H1 (cell line): Measurements from ENCODE around the gene CDADC1. TPM values are rescaled to one million over a fixed set of nuclear protein-coding genes. Genes with fewer than 3 reads are reported as not detected.

ENCODE experiments used
- CTCF ChIA-PET: fragments of 300-600 bp; sonication (Branson Sonifier 250); formaldehyde crosslinking; loops from one replicate; lab custom pipeline; 2021; ENCODE audit not compliant: partially characterized antibody; lab: Charles Lee
- POLR2A ChIA-PET: fragments of 300-600 bp; sonication (Branson Sonifier 250); formaldehyde crosslinking; loops from one replicate; lab custom pipeline; 2021; ENCODE audit warnings: inconsistent platforms; ENCODE audit not compliant: partially characterized antibody; lab: Charles Lee
- DNase-seq, 2 experiments: peaks; one replicate each; pipeline versions ENCODE4 v3.0.0 to v3.0.0-alpha.2; 2010 to 2022; ENCODE audit warnings: low spot score in 2 of 2, low read depth in 1 of 2, mixed read lengths in 1 of 2
- FAIRE-seq: peaks from 2 replicates; lab custom pipeline; 2011; peaks lifted over from hg19 to GRCh38; lab: Jason Lieb, UNC
- H2AFZ ChIP-seq: 2 replicates; pipeline ENCODE4 v1.8.1; 2012; ENCODE audit warnings: low read length, inconsistent platforms
- H2AK5ac ChIP-seq: 2 replicates; pipeline ENCODE4 v1.6.1; 2013; ENCODE audit warnings: low read depth, low read length
- H2BK120ac ChIP-seq: replicated peaks from 2 replicates; pipeline ENCODE3; 2013; ENCODE audit warnings: low read depth, low read length, inconsistent platforms
- H2BK12ac ChIP-seq: 2 replicates; pipeline ENCODE4 v1.6.1; 2013; ENCODE audit warnings: low read depth, low read length
- H2BK15ac ChIP-seq: 2 replicates; pipeline ENCODE4 v1.6.1; 2013; ENCODE audit warnings: low read length
- H2BK20ac ChIP-seq: 2 replicates; pipeline ENCODE4 v1.6.1; 2013; ENCODE audit warnings: low read length
- H2BK5ac ChIP-seq: 2 replicates; pipeline ENCODE4 v1.6.1; 2013; ENCODE audit warnings: low read depth, low read length
- H3K14ac ChIP-seq: 2 replicates; pipeline ENCODE4 v1.6.1; 2013; ENCODE audit warnings: inconsistent platforms; ENCODE audit not compliant: insufficient read length
- H3K18ac ChIP-seq: 2 replicates; pipeline ENCODE4 v1.6.1; 2013; ENCODE audit warnings: low read length; ENCODE audit errors: extremely low read depth
- H3K23ac ChIP-seq: 2 replicates; pipeline ENCODE4 v1.6.1; 2013; ENCODE audit warnings: inconsistent platforms; ENCODE audit not compliant: insufficient read length
- H3K23me2 ChIP-seq: 2 replicates; pipeline ENCODE4 v1.6.1; 2013; ENCODE audit warnings: low read depth, low read length
- H3K27ac ChIP-seq: 2 replicates; pipeline ENCODE4 v1.6.1; 2011; ENCODE audit warnings: low read depth, low read length, inconsistent platforms
- H3K27me3 ChIP-seq, 4 experiments: replicated peaks in 1 of 4; 1 replicate in 1 of 4; 2 replicates in 3 of 4; pipeline versions ENCODE4 v1.6.1 to v1.8.1; 2011 to 2013; ENCODE audit warnings: low read length in 3 of 4, mild to moderate bottlenecking in 3 of 4, inconsistent platforms in 2 of 4, mixed read lengths in 2 of 4, moderate library complexity in 1 of 4; ENCODE audit not compliant: control insufficient read depth in 3 of 4, insufficient read depth in 3 of 4; ENCODE audit errors: extremely low read depth in 1 of 4
- H3K36me3 ChIP-seq, 4 experiments: 2 replicates each; pipeline versions ENCODE4 v1.6.1 to v1.8.1; 2011 to 2013; ENCODE audit warnings: mild to moderate bottlenecking in 4 of 4, low read length in 3 of 4, moderate library complexity in 2 of 4, control low read depth in 1 of 4, inconsistent platforms in 1 of 4; ENCODE audit not compliant: insufficient read depth in 4 of 4, control insufficient read depth in 2 of 4
- H3K4ac ChIP-seq: replicated peaks from 2 replicates; pipeline ENCODE3; 2013; ENCODE audit warnings: low read length, low read depth, mixed read lengths, inconsistent platforms; ENCODE audit not compliant: insufficient read length
- H3K4me1 ChIP-seq, 4 experiments: replicated peaks in 1 of 4; 1 replicate in 1 of 4; 2 replicates in 3 of 4; pipeline versions ENCODE4 v1.6.1 to v1.8.1; 2011 to 2013; ENCODE audit warnings: low read length in 3 of 4, inconsistent platforms in 2 of 4, mixed read lengths in 1 of 4; ENCODE audit not compliant: insufficient read depth in 4 of 4, control insufficient read depth in 3 of 4
- H3K4me2 ChIP-seq, 2 experiments: 2 replicates each; pipeline versions ENCODE4 v1.6.1 to v1.8.1; 2011 to 2013; ENCODE audit warnings: low read depth in 2 of 2, low read length in 2 of 2, control low read depth in 1 of 2, inconsistent platforms in 1 of 2, mild to moderate bottlenecking in 1 of 2; ENCODE audit not compliant: insufficient read depth in 1 of 2
- H3K4me3 ChIP-seq, 4 experiments: fragments of 200-600, 300-600 bp in 1 of 4; sonication (generic), shearing (Covaris generic), sonication (Bioruptor Twin) in 1 of 4; 2 replicates each; pipeline versions ENCODE4 v1.5.1 to v1.8.1; 2011 to 2016; ENCODE audit warnings: low read length in 4 of 4, low read depth in 3 of 4, control low read depth in 2 of 4, inconsistent platforms in 2 of 4, mild to moderate bottlenecking in 2 of 4, mixed read lengths in 1 of 4, moderate library complexity in 1 of 4; ENCODE audit not compliant: insufficient read depth in 2 of 4; ENCODE audit errors: extremely low read depth in 1 of 4
- H3K56ac ChIP-seq: replicated peaks from 2 replicates; pipeline ENCODE3; 2013; ENCODE audit warnings: low read depth, mild to moderate bottlenecking, mixed read lengths, low read length, inconsistent platforms; ENCODE audit not compliant: insufficient read length
- H3K79me1 ChIP-seq: 2 replicates; pipeline ENCODE4 v1.6.1; 2013; ENCODE audit warnings: low read depth, low read length, control low read depth
- H3K79me2 ChIP-seq, 2 experiments: 2 replicates each; pipeline versions ENCODE4 v1.6.1 to v1.8.1; 2012 to 2013; ENCODE audit warnings: low read length in 2 of 2, mild to moderate bottlenecking in 2 of 2, inconsistent platforms in 1 of 2; ENCODE audit not compliant: insufficient read depth in 2 of 2, control insufficient read depth in 1 of 2
- H3K9ac ChIP-seq, 4 experiments: replicated peaks in 1 of 4; 1 replicate in 1 of 4; 2 replicates in 3 of 4; pipeline versions ENCODE4 v1.6.1 to v1.8.1; 2011 to 2013; ENCODE audit warnings: low read depth in 3 of 4, low read length in 3 of 4, control low read depth in 2 of 4, mild to moderate bottlenecking in 2 of 4, moderate library complexity in 2 of 4, inconsistent platforms in 1 of 4; ENCODE audit errors: extremely low read depth in 1 of 4
- H3K9me3 ChIP-seq, 2 experiments: 2 replicates each; pipeline versions ENCODE4 v1.6.1 to v1.8.1; 2012 to 2013; ENCODE audit warnings: mild to moderate bottlenecking in 2 of 2, moderate library complexity in 2 of 2, control low read depth in 1 of 2, inconsistent platforms in 1 of 2, low read depth in 1 of 2, low read length in 1 of 2, mixed read lengths in 1 of 2; ENCODE audit not compliant: insufficient read depth in 2 of 2
- H4K20me1 ChIP-seq, 2 experiments: replicated peaks in 1 of 2; 2 replicates each; pipeline versions ENCODE3 to v1.8.1; 2011 to 2013; ENCODE audit warnings: inconsistent platforms in 2 of 2, low read length in 2 of 2, mild to moderate bottlenecking in 1 of 2; ENCODE audit not compliant: insufficient read depth in 2 of 2, control insufficient read depth in 1 of 2
- H4K5ac ChIP-seq: 2 replicates; pipeline ENCODE4 v1.6.1; 2013; ENCODE audit warnings: low read length, low read depth, mixed read lengths, inconsistent platforms; ENCODE audit not compliant: insufficient read length
- H4K8ac ChIP-seq: 2 replicates; pipeline ENCODE4 v1.8.0; 2013; ENCODE audit warnings: mild to moderate bottlenecking, moderate library complexity, low read length, inconsistent platforms; ENCODE audit not compliant: insufficient read depth; ENCODE audit errors: extremely low read depth
- H4K91ac ChIP-seq: replicated peaks from 2 replicates; pipeline ENCODE3; 2013; ENCODE audit warnings: low read length, mixed read lengths, inconsistent platforms; ENCODE audit not compliant: insufficient read length
- BCL11A ChIP-seq, 2 experiments: IDR thresholded peaks; one replicate each; pipeline ENCODE4 v1.6.1; 2011; ENCODE audit warnings: low read depth in 2 of 2, low read length in 2 of 2, mild to moderate bottlenecking in 2 of 2
- BRCA1 ChIP-seq: IDR thresholded peaks from 2 replicates; pipeline ENCODE4 v1.6.1; 2012; ENCODE audit warnings: low read depth, low read length, improper control_type of control experiment
- CREB1 ChIP-seq: IDR thresholded peaks from 2 replicates; pipeline ENCODE4 v1.6.1; 2012; ENCODE audit warnings: inconsistent platforms
- CTCF ChIP-seq, 3 experiments: IDR thresholded peaks; 1 replicate in 2 of 3; 2 replicates in 1 of 3; pipeline versions ENCODE4 v1.5.1 to v1.6.1; 2011; ENCODE audit warnings: low read length in 3 of 3, mild to moderate bottlenecking in 3 of 3, inconsistent platforms in 2 of 3, low read depth in 1 of 3, moderate library complexity in 1 of 3; ENCODE audit not compliant: insufficient read depth in 1 of 3; ENCODE audit errors: control extremely low read depth in 1 of 3
- EZH2 ChIP-seq: fragments of 200-600 bp; sonication (generic); IDR thresholded peaks from 2 replicates; pipeline ENCODE4 v1.7.1; 2012; ENCODE audit warnings: low read depth, mild to moderate bottlenecking, moderate library complexity, low read length, inconsistent platforms; ENCODE audit not compliant: severe bottlenecking
- JUND ChIP-seq: IDR thresholded peaks from 2 replicates; pipeline ENCODE4 v1.6.1; 2011; ENCODE audit warnings: mild to moderate bottlenecking, improper control_type of control experiment, low read length
- RNF2 ChIP-seq: fragments of 200-900, 300-1000 bp; sonication (generic); IDR thresholded peaks from 2 replicates; pipeline ENCODE4 v1.7.1; 2016; ENCODE audit warnings: borderline replicate concordance, low read depth, mild to moderate bottlenecking, antibody characterized with exemption, low read length; ENCODE audit not compliant: poor library complexity, severe bottlenecking; ENCODE audit errors: missing control alignments
- WGBS, 2 experiments: shearing (Covaris generic) in 1 of 2; methylation state at CpG; one replicate each; pipeline versions ENCODE4 v1.1.6 to v1.1.7; 2013 to 2015; ENCODE audit warnings: low lambda C conversion rate in 2 of 2, mixed read lengths in 2 of 2, inconsistent platforms in 1 of 2, low coverage in 1 of 2, missing lambda C conversion rate in 1 of 2; ENCODE audit not compliant: insufficient replicate concordance in 2 of 2, insufficient coverage in 1 of 2, insufficient read length in 1 of 2; ENCODE audit errors: extremely low coverage in 1 of 2, missing lambda C conversion rate in 1 of 2; 5-methylcytosine and 5-hydroxymethylcytosine counted together
- polyA plus RNA-seq, 7 experiments: library from polyadenylated mRNA; depleted of rRNA in 3 of 7; stranded (reverse) in 5 of 7; unstranded in 2 of 7; fragments of >200 nt in 5 of 7; fragments of 200-250 nt in 2 of 7; gene quantifications; 1 replicate in 5 of 7; 2 replicates in 1 of 7; 4 replicates in 1 of 7; pipeline versions ENCODE4 v1.2.1 to v1.2.3, GENCODE V29; 2011 to 2013; ENCODE audit warnings: missing spikeins in 2 of 7, mixed read lengths in 2 of 7
- total RNA-seq: library from RNA; stranded (reverse); fragmentation: NEBNext Ultra II Directional; extraction: Animal tissue kit (Norgen Biotek cat#: 25700); gene quantifications from 2 replicates; pipeline ENCODE4 v1.2.1, GENCODE V29; 2021

The CDADC1 gene
- total and polyA plus RNA-seq, 2 of the 8 experiments (the other 6 are each of a cell fraction or from before 2014, with no cell fraction given), result 0.98 to 2.7 TPM

- ChIA-PET CTCF (interaction anchor here (1.4 kb wide), 1 partner anchor 179 kb away, joined by 5 read pairs; no protein-coding TSS in a partner anchor), POLR2A (no interaction called here)
- no peak overlapping the region for H2BK120ac ChIP-seq
- H3K18ac ChIP-seq, result no peak overlapping the region
- DNase-seq, result no peak
- no peaks in the 10 kb centered on the region for H3K79me1 ChIP-seq
- no peak overlapping the region for H4K5ac ChIP-seq
- H2BK5ac ChIP-seq, result no peak overlapping the region
- H3K23ac ChIP-seq, result no peak overlapping the region
- no peaks in the 10 kb centered on the region for H3K79me2 ChIP-seq
- peaks cover 0 to 3% (median 1%) of the 10 kb centered on the region in 4 experiments; a peak in 1 of 7 replicates for H3K4me1 ChIP-seq
- H3K9me3 ChIP-seq, result no peaks in the 10 kb centered on the region
- no peak for TF ChIP-seq JUND
- TF ChIP-seq CTCF (IDR thresholded peaks at IDR 0.05; ENCODE audit: control extremely low read depth in 1 of 3, insufficient read depth in 1 of 3, low read depth in 1 of 3, low read length in 3 of 3), result no peak
- TF ChIP-seq EZH2, result no peak
- no peak for TF ChIP-seq CREB1
- TF ChIP-seq BRCA1, result no peak
- TF ChIP-seq BCL11A (IDR thresholded peaks at IDR 0.05; ENCODE audit: low read depth in 2 of 2, low read length in 2 of 2), result no peak
- no peak for TF ChIP-seq RNF2
- H2BK20ac ChIP-seq, result no peak overlapping the region
- no peaks in the 10 kb centered on the region for H4K20me1 ChIP-seq
- no peak overlapping the region for H3K56ac ChIP-seq
- no peaks in the 10 kb centered on the region for H3K23me2 ChIP-seq
- H2AK5ac ChIP-seq, result no peak overlapping the region
- H2AFZ ChIP-seq, result no peak overlapping the region
- no peak for FAIRE-seq
- 89% methylated on average over 6 of the region's 6 CpGs; no CpG with 5 or more reads in 1 of the 2 experiments for WGBS, 2 experiments
- H2BK12ac ChIP-seq, result no peak overlapping the region
- H3K36me3 ChIP-seq, result no peaks in the 10 kb centered on the region
- H4K8ac ChIP-seq, result no peak overlapping the region
- no peaks in the 10 kb centered on the region for H3K27me3 ChIP-seq
- no peak overlapping the region for H3K14ac ChIP-seq
- H4K91ac ChIP-seq, result no peak overlapping the region
- H3K27ac ChIP-seq, result no peak overlapping the region
- no peak overlapping the region for H3K4ac ChIP-seq
- H2BK15ac ChIP-seq, result no peak overlapping the region
- no peak overlapping the region for H3K9ac ChIP-seq
- no peak overlapping the region for H3K4me3 ChIP-seq
- H3K4me2 ChIP-seq, result no peak overlapping the region
Measured at GRCh38 chr13:49307365-49307764, 59.6 kb downstream of the CDADC1 start.
